NCI-H2029 (cell line): Measurements from ENCODE around the gene UQCRQ.

Experiments used
- DNase-seq: peaks from one replicate; lab custom pipeline; 2025; lab: John Stamatoyannopoulos, UW

UQCRQ gene

GRCh38 chr5:132915681-132916080 is 49.2 kb downstream of the UQCRQ start:
- no peak for DNase-seq

- DNase-seq: no peak
Observed at GRCh38 chr5:132916086-132916485, 49.6 kb downstream of the UQCRQ start.
